Testis (tissue), 3 donors: Measurements from ENCODE around the gene GRK5. TPM values are rescaled to one million over a fixed set of nuclear protein-coding genes. Genes with fewer than 3 reads are reported as not detected.
A peak's percentile ranks its signal among the peaks of the same experiment; 100 is the strongest.

Experiments
- DNase-seq: peaks from one replicate; pipeline ENCODE4 v3.0.0-alpha.2; 2019
- H3K27ac ChIP-seq, 2 donors: fragments of 200-600 bp; sonication (generic); one replicate each; pipeline ENCODE4 v1.5.1; 2019
- H3K27me3 ChIP-seq: fragments of 200-600 bp; sonication (generic); one replicate; pipeline ENCODE4 v1.5.1; 2019
- H3K36me3 ChIP-seq: fragments of 200-600 bp; sonication (generic); one replicate; pipeline ENCODE4 v1.5.1; 2017; ENCODE audit warnings: low read depth; ENCODE audit errors: missing control alignments
- H3K4me1 ChIP-seq: fragments of 200-600 bp; sonication (generic); one replicate; pipeline ENCODE4 v1.5.1; 2019
- H3K4me3 ChIP-seq, 2 donors: fragments of 200-600 bp; sonication (generic); one replicate each; pipeline ENCODE4 v1.5.1; 2017 to 2019
- H3K9me3 ChIP-seq: fragments of 200-600 bp; sonication (generic); one replicate; pipeline ENCODE4 v1.5.1; 2017
- CTCF ChIP-seq, 3 experiments: fragments of 450-650 bp in 2 of 3; fragments of 200-600 bp in 1 of 3; sonication (generic) in 1 of 3; IDR thresholded peaks; one replicate each; pipeline ENCODE4 v1.5.1; 2016 to 2019; ENCODE audit warnings: antibody characterized with exemption in 3 of 3, mild to moderate bottlenecking in 2 of 3, moderate library complexity in 1 of 3
- POLR2A ChIP-seq: fragments of 450-650 bp; IDR thresholded peaks from one replicate; pipeline ENCODE4 v1.6.1; 2017; ENCODE audit warnings: antibody characterized with exemption, mild to moderate bottlenecking, moderate library complexity
- WGBS, 2 donors: methylation state at CpG; one replicate each; pipeline ENCODE4 v1.1.5; 2018; 5-methylcytosine and 5-hydroxymethylcytosine counted together
- intact Hi-C: fragments of 100-400 bp; cut with DNase I; formaldehyde crosslinking; loops from one replicate; pipeline ENCODE4 v1.15.1; 2023; ENCODE audit warnings: low total_unique reads
- polyA plus RNA-seq: library from polyadenylated mRNA; stranded (reverse); fragments of 350-450 nt; fragmentation: Illumina TruSeq; extraction: RNeasy Lipid Tissue Mini Kit (QIAGEN cat#74804); gene quantifications from one replicate; pipeline ENCODE4 v1.2.3, GENCODE V29; 2014; ENCODE audit warnings: low read depth, low replicate concordance; ENCODE audit not compliant: insufficient read depth
- total RNA-seq, 2 donors: library from RNA; depleted of rRNA; stranded (reverse); fragments of >200 nt; gene quantifications; one replicate each; pipeline ENCODE4 v1.2.3, GENCODE V29; 2016

GRK5 gene
- total and polyA plus RNA-seq, 3 donors from 2014 or later, result 4.5 to 10.3 (median 5.5) TPM

GRCh38 chr10:119286983-119287633, 79.7 kb downstream of the GRK5 start:
- TF ChIP-seq POLR2A (no peak), CTCF (IDR thresholded peaks at IDR 0.05) (no peak)

GRCh38 chr10:119288574-119289001, 81.2 kb downstream of the GRK5 start:
- intact Hi-C loops, result no loop called here
- H3K36me3 ChIP-seq, result no peaks in the 10 kb centered on the region
- H3K4me1 ChIP-seq, result peaks cover 47% of the 10 kb centered on the region
- no peak for DNase-seq
- no peak for TF ChIP-seq POLR2A
- TF ChIP-seq CTCF (IDR thresholded peaks at IDR 0.05), result no peak
- no peaks in the 10 kb centered on the region for H3K27me3 ChIP-seq
- H3K27ac ChIP-seq, result peak overlapping the region; percentile 59 to 70
- 61 to 96% methylated on average over 4 to 7 of the region's 7 CpGs for WGBS, 2 donors
- no peaks in the 10 kb centered on the region for H3K9me3 ChIP-seq
- H3K4me3 ChIP-seq, result no peak overlapping the region

More at GRCh38 chr10:119286983-119287633, 79.7 kb downstream of the GRK5 start:
- DNase-seq, result no peak
- 86 to 92% methylated on average over 2 of the region's 2 CpGs for WGBS, 2 donors
- Histone ChIP-seq H3K36me3 (no peaks in the 10 kb centered on the region), H3K4me1 (peaks cover 47% of the 10 kb centered on the region), H3K27ac (no peak overlapping the region), H3K9me3 (no peaks in the 10 kb centered on the region), H3K27me3 (no peaks in the 10 kb centered on the region), H3K4me3 (no peak overlapping the region)
- intact Hi-C loops, result no loop called here

DNA sequence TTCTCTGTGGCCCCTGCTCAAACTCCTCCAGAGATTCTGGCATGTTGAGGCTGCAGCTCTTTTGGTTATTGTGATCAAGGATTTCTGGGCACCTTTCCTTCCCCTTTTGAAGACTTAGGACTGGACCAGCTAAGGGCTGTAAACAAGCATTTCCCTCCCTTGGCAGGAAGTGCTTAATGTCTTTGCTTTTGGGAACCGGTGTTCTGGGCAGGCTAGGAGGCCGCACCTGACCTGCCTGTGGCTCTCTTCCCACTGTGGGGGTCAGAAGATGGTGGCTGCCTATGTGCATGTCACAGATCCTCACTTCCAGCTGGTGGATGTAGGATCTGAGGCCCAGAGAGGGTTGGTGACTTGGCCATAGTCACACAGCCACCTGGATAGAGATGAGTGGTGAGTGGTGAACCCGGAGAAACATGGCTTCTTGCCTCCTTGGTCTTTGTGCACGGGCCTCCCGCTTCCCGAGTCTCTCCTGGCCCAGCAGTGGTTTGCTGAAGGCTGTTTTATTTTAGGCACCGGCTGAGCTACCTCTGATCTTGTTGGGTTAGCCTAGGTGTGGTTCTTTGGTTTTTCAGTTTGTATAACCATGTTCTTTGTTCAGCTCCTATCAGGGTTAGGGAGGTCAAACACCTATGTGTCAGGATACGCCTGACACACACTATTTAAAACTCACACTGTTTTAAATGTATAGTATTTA, 82.0 kb downstream of the GRK5 start:
- Histone ChIP-seq H3K9me3 (no peaks in the 10 kb centered on the region), H3K4me1 (peaks cover 45% of the 10 kb centered on the region), H3K27ac (peak overlapping the region; percentile 59 to 70), H3K4me3 (no peak overlapping the region), H3K27me3 (no peaks in the 10 kb centered on the region), H3K36me3 (no peaks in the 10 kb centered on the region)
- TF ChIP-seq CTCF (IDR thresholded peaks at IDR 0.05), result no peak
- no peak for TF ChIP-seq POLR2A
- 75 to 77% methylated on average over 8 of the region's 8 CpGs for WGBS, 2 donors
- intact Hi-C loops, result no loop called here
- peak; percentile 29 for DNase-seq

DNA sequence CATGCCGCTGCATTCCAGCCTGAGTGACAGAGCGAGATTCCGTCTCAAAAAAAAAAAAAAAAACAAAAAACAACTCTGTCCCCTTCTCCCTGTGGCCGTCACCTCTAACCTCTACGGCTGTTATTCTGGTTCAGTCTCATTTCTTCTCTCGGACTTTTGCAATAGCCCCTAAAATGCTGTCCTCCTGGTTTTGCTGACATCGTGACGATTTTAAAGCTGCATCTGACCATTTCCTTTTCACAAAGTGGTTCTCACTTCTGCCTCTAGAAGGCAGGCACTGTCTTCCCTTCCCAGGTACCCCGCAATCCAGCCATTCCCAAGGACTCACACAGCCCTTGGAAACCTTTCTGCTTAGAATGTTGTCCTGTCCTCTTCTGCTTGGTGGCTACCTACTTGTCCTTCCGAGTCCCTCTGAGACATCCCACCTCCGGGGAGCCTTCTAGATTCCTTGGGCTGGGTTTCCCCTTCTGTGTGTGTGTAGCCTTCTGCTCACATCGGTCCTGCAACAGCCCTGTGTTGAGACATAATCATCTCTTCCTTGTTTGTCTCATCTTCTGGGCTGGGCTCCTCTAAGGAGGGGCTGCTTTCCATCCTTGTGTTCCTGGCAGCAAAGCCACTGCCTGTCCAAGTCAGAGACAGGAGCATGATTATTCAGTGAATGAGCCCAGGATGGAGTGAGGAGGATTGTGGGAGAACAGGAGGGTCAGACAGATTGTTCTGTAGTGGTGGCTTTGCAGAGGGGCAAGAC, 83.1 kb downstream of the GRK5 start:
- Histone ChIP-seq H3K27ac (no peak overlapping the region), H3K4me3 (no peak overlapping the region), H3K4me1 (peaks cover 34% of the 10 kb centered on the region), H3K9me3 (no peaks in the 10 kb centered on the region), H3K27me3 (no peaks in the 10 kb centered on the region), H3K36me3 (no peaks in the 10 kb centered on the region)
- no peak for DNase-seq
- TF ChIP-seq CTCF (IDR thresholded peaks at IDR 0.05), result no peak
- no peak for TF ChIP-seq POLR2A
- intact Hi-C loops, result no loop called here
- 61 to 65% methylated on average over 12 of the region's 12 CpGs for WGBS, 2 donors
